SK-N-SH (cell line): ENCODE measurements around the gene CALR3.

Source experiments
- CTCF ChIP-seq: fragments of 200-600 bp; sonication (generic); IDR thresholded peaks from 2 replicates; pipeline ENCODE4 v1.6.1; 2017; ENCODE audit warnings: antibody characterized with exemption, mild to moderate bottlenecking, moderate library complexity
- EP300 ChIP-seq, 2 experiments: IDR thresholded peaks; 2 replicates each; pipeline versions ENCODE4 v1.4.0 to v1.6.1; 2012; ENCODE audit warnings: borderline replicate concordance in 1 of 2, low read depth in 1 of 2, low read length in 1 of 2
- EZH2phosphoT487 ChIP-seq: fragments of 200-600 bp; sonication (generic); IDR thresholded peaks from 2 replicates; pipeline ENCODE4 v1.6.1; 2017; ENCODE audit warnings: low read depth, mixed run types, mild to moderate bottlenecking, antibody characterized with exemption, moderate library complexity, borderline replicate concordance
- FOXM1 ChIP-seq: IDR thresholded peaks from 2 replicates; pipeline ENCODE4 v1.4.0; 2012; ENCODE audit warnings: low read depth, mild to moderate bottlenecking
- GABPA ChIP-seq: IDR thresholded peaks from 2 replicates; pipeline ENCODE4 v1.4.0; 2012; ENCODE audit warnings: low read depth, mild to moderate bottlenecking
- MXI1 ChIP-seq: IDR thresholded peaks from 2 replicates; pipeline ENCODE4 v1.6.1; 2012; ENCODE audit warnings: mild to moderate bottlenecking, low read depth, low read length, improper control_type of control experiment
- NFIC ChIP-seq: IDR thresholded peaks from 2 replicates; pipeline ENCODE4 v1.4.0; 2012; ENCODE audit warnings: borderline replicate concordance
- POLR2AphosphoS5 ChIP-seq: IDR thresholded peaks from 2 replicates; pipeline ENCODE4 v1.6.1; 2012; ENCODE audit warnings: low read depth, low read length
- REST ChIP-seq: IDR thresholded peaks from 2 replicates; pipeline ENCODE4 v1.6.1; 2012; ENCODE audit warnings: mild to moderate bottlenecking, low read depth, low read length, moderate library complexity
- SIN3A ChIP-seq: IDR thresholded peaks from 2 replicates; pipeline ENCODE4 v1.6.1; 2012; ENCODE audit warnings: low read depth, mild to moderate bottlenecking, low read length, moderate library complexity, borderline replicate concordance
- TCF12 ChIP-seq: IDR thresholded peaks from 2 replicates; pipeline ENCODE4 v1.4.0; 2012
- USF2 ChIP-seq: fragments of 150-350 bp; IDR thresholded peaks from 2 replicates; pipeline ENCODE4 v1.6.1; 2017; ENCODE audit warnings: antibody characterized with exemption, low read length, low read depth, borderline replicate concordance
- YY1 ChIP-seq: IDR thresholded peaks from 2 replicates; pipeline ENCODE4 v1.4.0; 2012; ENCODE audit warnings: low read depth, mild to moderate bottlenecking

GRCh38 chr19:16429066-16429758 lies 66.8 kb downstream of the CALR3 start:
- TF ChIP-seq MXI1 (peak; percentile 89), CTCF (no peak), POLR2AphosphoS5 (no peak), EZH2phosphoT487 (no peak), REST (no peak), NFIC (peak; percentile 52; the same call in 1 of the 2 replicates), TCF12 (no peak; the same call in 1 of the 2 replicates), EP300 (IDR thresholded peaks at IDR 0.05; ENCODE audit: borderline replicate concordance in 1 of 2, low read depth in 1 of 2, low read length in 1 of 2) (no peak), GABPA (no peak), YY1 (no peak), FOXM1 (no peak), USF2 (no peak), SIN3A (no peak)
